ENCODE measurements around the gene PPM1H.
A peak's percentile ranks its signal among the peaks of the same experiment; 100 is the strongest.

Gene PPM1H

DNA sequence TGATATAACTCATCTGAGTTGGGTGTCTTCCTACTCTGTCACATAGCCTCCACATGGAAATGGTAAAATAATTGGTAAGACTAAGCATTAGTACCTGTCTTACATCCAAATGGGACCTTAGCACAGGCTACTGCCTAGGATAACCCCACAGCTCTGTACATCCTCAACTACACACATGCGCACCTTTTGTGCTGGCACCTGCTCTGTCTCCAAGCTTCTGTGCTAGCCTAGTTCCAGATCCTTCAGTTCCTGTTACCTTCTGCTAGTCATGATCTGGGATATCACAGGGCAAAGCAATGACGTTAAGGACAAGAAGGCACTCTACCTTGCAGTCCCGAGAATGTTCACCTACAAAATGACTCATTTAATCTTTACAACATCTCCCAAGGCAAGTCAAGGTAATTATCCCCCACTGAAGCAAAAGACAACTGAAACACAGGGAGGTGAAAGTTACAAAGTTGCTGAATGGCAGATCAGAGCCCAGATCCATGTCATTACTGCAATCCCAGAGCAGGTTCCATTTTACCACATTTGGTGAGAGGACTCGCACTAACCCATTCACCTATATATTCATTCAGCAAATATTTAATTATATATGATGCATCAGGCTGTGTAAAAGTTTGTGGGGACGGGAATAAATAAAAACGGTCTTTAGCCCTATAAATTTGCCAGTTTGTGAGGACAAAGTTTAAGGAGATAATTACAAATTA, 61.7 kb downstream of the PPM1H start:
- no peak for DNase-seq

DNA sequence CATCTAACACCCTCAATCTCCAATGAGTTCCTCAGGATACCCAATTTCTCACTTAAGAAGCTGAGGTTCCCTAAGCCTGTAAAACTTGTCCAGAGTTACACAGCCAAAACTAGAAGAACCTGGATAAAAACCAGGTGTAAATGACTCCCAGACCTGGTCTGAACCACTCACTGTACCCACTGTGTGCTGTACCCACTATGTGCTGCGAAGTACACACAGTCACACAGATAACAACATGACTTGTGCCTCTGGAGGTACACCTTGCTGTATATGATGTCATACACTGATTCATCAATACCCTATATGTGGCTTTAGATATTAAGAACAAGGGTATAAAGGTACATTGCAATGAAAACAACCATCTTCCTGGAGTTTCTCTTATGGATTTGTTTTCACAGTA, 66.1 kb downstream of the PPM1H start:
- no peak for DNase-seq

DNA sequence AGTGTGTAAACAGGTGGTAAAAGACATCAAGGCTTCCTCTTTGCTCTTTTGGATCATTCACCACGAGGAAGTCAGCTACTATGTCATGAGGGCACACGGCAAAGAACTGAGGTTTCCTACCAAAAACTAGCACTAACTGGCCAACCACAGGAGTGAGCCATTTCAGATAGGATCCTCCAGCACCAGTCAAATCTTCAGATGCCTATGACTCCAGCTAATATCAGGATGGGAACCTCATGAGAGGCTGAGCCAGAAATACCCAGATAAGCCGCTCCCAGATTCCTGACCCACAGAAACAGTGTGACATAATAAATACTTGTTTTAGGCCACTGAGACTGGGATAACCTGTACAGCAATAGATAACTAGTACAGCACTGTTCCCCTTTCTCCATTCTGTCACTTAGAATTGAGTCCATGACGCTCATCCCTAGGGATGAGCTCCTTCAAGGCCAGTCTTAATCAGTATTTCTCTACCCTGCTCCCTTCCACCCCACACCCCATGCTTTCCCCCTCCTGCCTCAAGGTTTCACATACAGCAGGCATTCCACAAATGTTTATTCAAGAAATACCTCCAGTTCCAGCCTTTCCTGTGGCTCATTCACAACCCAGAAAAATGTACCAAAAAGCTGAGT, 68.4 kb downstream of the PPM1H start:
- DNase-seq = peak in 2 of 4 experiments; percentile 24 to 27

DNA sequence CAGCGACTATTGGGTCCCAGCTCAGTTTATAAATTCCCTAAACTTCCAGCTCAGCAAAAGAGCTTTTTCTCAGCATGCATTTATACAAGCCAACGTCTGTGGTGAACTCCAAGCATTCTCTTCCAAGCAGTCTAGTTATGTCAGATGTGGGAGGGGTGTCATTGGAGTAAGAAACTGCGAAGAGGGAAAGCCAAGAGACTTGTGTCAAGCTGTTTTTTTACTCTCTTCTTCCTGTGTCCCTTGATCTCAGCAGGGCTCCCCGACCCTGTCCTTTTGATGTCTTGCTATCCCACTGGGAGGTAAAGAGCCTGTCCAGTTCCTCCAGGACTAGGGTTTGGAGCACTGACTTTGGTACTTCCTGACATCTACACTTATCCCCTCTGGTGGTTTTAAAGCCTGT, 69.0 kb downstream of the PPM1H start:
- DNase-seq = no peak

DNA sequence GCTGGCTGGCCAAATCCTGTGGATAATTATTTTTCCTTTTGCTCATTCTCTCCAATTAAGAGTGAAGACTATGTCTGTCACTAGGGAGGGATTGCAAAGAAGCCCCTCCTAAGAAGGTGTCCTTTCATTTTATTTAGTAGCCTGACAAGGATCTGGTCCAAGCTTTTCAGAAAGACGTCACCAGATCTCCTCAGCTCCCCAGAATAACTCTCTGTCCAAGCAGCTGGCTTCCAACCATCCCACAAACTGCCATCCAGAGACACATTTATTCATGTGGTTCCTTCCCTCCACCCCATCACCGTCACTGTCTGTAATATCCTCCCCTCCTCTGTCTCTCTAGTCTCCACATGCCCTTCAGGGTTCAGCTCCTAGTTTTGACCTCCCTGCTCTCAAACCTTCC, 69.9 kb downstream of the PPM1H start:
- DNase-seq = no peak

DNA sequence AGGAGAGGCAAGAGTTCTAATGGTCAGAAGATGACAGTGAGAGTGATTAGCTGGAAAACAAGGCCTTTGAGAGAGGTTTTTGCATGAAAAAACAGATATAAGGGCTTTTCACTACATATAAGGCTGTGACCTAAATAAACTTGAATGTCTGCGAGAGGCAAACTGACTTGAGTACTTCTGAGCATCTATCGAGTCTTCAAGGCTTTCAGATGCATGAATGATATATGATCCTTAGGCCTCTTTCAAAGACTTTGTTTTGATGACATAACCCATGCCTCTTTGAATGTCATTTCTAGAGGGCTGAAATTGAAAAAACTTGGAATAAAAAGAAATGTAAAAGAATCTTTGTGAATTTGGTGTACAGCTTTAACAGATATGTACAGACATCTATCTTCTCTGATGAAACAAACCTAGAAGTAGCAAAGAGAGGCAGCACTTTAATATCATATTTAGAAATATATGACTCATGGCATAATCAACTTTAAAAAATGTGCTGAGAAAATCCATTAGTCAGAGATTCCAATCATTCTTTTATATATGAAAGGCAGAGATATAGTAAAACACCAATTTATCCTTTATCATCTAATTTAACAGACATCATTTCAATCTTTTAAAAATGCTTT, 72.6 kb downstream of the PPM1H start:
- DNase-seq = no peak

DNA sequence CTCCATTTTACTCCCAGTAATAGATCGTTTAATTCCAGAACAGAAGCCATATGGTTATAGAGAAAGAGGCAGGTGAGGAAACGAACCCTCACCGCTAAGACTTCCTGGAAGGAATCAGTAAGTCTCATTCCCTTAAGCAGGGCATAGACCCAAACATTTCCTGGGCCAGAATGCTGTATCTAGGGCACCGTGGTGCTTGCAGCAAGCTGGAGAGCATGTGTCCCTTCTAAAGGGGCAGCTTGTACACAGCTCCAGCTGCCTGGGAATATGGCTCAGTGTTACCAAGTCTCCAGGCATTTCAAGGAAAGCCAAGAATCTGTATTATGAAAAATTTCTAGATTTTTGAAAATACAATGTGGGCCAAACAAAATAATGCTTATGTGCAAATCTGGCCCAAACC, 73.4 kb downstream of the PPM1H start:
- no peak for DNase-seq

DNA sequence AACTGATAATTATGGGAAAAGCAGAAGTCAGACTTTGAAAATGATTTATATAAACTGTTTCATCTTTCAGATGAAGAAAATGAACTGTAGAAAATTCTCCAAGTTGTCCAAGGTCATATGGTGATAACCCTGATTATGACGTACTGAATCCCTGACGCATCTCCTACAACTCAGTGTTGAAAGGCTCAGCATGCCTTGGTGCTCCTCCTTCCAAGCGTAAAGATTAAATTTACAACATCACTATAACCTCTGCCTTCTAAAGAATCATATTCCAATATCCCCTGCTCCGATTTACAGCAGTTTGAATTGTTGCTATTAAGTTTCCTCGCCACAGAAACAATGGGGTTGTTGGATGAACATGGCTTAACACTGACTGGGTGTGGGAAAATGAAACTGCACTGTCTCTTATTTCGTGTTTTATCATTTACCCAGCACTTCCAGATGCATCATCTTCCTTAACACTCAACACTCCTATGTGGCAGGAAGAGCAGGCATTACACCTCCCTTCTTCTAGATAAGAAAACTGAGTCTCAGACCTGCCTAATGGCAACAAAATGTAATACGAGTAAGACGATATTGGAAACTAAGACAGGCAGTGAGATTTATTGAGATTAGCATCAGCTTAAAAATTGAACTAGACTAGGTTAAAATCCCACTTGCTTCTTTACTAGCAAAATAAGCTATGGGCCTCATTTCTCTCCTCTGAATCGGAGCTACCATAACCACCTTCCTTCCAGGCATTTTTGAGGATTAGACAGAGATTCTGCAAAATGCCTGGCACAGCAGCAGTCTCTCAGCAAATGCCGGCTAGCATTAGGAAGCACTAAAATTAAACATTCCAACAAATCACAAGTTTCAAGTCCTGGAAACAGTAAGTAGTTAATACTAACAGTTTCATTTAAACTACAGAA, 74.2 kb downstream of the PPM1H start:
- DNase-seq = no peak

DNA sequence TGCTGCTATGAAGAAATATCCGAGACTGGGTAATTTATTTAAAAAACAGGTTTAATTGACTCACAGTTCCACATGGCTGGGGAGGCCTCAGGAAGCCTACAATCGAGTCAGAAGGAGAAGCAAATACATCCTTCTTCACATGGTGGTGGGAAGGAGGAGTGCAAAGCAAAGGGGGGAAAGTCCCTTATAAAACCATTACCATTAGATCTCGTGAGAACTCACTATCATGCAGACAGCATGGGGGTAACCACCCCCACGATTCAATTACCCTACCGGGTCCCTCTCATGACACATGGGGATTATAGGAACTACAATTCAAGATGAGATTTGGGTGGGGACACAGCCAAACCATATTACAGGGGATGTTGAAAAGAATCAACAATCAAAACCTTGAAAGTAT, 74.9 kb downstream of the PPM1H start:
- peak in 1 of 4 experiments; percentile 7 for DNase-seq

DNA sequence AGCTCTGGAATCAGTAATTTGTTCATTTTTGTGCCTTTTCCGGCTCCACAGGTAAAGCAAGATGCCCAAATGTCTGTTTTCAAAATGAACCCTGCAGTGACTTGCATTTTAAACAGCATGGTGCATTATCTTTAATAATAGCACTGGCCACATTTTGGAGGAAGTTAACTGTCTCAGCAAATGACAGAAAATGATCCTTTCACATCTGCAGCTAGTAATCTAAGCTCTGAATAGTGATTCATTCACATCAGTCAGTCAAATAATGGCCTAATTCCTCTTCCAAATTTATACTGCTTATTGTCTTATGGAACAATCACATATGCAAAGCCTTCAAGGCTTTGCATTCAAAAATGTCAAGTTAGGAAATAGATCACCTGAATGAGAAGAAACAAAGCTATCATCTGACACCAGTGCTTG, 75.6 kb downstream of the PPM1H start:
- peak in 2 of 4 experiments; percentile 25 to 43 for DNase-seq

DNA sequence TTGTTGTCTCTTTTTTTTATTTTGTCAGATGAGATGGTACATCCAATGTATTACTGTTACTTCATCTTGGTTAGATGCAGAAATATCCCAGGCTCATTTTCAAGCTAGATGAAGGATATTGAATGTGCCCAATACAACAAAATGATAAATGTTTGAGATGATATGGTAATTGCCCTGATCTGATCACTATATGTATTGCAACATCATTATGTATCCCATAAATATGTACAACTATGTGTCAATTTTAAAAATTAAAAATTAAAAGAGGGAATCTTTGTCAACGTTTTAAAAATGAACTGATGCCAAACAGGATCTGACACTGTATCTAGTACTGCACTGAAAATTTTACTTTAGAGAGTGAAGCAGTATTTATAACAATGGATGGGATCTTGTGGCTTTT, 78.5 kb downstream of the PPM1H start:
- no peak for DNase-seq

DNA sequence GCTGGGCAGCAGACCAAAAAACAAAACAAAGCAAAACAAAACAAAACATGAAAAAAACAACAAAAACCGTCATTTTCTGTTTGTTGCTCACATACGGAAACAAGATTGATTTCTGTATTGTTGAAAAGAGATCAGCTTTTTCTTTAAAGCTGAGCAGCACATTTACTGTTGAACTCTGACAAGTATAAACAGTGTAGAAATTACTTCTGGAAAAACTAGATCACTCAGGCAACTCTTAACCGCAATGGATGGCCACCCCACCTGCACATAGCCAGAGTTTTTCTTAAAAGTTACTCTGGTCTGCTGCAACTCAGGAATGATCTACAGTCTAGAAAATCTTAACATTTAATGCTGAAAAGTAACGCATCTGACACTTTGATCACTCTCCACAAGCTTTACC, 80.9 kb downstream of the PPM1H start:
- DNase-seq = no peak

DNA sequence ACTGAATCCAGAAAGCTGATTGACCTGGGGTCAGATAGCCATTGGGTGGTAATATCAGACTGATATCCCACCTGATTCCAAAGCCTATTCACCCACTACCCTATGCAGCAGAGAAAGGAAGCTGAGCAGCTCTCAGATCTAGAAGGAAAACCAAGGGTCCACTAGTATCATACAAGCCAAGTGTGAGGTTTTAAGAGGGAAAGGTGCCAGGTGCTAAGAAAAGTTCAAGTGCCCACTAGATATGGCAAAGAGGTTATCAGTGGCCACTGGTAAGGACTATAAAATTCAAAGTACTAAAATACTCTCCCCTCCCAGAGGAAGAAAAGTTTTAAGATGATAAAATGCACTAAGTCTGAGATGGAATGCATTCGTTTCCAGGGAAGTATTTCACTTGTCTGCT, 85.6 kb downstream of the PPM1H start:
- DNase-seq = no peak

DNA sequence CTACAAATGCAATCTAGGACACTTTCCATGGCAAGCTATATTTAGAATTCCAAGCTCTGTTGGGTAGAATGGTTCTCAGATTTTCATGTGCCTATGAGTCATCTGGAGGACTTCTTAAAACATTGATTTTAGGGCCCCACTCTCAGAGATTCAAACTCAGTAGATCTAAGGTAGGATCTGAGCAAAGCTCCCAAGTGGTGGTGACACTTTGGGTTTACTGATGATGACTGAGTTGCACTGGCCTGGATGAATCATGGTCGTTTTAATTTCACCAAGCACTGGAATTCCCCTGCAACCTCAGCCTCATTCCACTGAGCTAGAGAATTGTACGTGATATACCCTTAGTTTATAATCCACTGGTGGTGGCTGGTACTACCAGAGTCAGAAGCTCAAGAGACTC, 86.5 kb downstream of the PPM1H start:
- peak; percentile 77 to 92 (median 80) for DNase-seq

DNA sequence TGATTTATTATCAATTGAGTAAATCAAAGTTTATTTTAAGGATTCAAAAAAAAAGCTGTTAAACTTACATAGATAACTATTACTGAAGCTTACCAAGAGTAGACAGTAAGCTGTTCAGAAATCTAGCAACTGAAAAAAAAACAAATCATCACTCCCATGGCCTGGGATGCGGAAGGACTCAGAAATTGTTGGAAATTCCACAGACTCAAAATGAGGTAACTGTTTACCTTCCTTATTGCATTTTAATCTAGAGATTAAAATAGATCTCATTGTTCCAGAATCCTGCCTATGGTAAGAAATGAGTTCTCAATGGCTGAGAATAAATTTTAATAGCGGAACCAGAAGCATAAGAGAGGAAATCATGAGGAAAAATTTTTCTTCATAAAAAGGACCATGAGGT, 87.2 kb downstream of the PPM1H start:
- DNase-seq = no peak

DNA sequence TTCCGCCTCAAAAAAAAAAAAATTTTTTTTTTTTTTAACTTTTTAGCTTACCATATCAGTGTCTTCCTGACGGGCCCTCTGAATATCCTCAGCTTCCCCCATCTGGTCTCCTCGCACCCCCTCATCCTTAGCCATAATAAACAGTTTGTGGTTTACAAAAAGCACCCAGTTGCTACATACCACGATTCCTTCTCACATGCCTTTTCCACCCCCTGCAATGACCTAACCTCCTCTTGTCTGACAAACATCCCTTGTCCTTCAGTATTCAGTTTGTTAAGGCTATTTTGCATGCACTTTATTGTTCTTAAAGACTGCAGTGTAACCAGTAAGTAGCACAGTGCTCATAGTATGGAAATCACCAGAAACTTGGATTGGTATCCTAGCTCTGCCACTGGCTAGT, 88.5 kb downstream of the PPM1H start:
- peak; percentile 75 to 91 (median 81) for DNase-seq

DNA sequence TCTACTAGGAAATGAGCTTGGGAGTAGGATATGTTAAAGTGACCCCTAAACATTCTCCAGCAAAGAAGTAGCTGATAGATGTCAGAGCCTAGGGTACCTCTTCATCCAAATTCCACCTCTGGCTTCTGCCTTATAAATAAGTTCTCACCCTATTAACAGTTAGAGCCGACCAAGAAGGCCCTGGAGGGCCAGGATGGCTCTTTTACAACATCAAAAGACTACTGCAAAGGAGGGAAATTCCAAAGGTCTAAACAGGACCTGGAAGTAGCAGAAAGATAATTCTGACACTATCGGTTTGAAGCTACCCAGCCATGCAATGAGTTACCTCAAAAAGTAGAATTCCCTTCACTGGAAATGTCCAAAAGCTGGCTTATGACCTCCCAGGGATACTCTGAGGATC, 90.0 kb downstream of the PPM1H start:
- no peak for DNase-seq

DNA sequence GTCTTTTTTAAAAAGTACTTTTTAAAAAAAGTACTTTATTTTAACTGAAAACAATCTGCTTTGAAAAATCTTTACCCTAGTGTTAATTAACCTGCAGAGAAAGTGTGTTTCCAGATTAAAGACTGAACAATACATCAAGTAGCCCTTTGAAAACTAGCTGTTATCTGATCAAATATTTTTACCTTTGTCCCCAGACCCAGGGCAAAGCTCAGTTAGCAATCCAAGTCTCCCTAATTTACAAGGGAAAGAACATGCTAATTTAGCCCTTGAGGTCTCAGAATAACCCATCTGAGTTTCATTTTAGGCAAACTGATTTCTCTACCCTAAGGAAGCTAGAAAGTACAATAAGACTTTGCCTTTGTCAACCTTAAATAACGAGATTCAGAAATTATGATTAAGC, 91.2 kb downstream of the PPM1H start:
- DNase-seq = no peak

DNA sequence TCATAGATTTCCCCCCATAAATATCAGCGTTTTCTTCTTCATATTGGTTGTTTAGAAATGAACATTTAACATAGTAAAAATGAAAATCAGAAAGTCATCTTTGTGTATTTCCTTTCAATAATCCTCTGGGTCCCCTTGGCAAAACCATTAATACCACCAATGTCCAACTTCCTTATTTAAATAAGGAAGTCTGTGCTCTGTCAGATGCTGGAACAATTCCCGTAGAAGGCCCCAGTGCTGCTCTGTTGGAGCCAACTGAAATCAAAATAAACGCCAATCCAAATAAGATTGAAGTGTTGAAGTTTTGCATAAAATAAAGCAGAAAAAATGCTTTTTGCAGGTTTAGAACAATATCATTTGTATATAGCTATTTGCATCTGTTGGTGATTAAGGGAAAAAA, 93.1 kb downstream of the PPM1H start:
- DNase-seq = peak; percentile 51 to 78 (median 64)

DNA sequence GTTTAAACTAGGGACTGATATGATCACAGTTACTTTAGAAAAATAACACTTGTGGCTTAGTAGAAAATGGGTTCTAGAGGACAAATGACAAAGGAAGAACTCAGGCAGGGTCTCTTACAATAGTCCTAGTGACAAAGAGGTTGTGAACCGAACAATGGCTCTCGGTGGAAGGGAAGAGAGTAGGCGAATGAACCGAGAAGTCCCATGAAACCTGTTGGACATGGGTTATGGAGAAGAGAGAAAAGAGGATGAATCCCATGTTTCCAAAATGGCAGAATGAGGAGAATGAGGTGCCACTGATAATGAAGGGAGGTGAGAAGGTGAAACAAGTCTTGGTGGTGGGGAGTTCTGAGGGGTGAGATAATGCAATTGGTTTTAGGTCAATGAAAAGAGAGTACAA, 94.1 kb downstream of the PPM1H start:
- no peak for DNase-seq

DNA sequence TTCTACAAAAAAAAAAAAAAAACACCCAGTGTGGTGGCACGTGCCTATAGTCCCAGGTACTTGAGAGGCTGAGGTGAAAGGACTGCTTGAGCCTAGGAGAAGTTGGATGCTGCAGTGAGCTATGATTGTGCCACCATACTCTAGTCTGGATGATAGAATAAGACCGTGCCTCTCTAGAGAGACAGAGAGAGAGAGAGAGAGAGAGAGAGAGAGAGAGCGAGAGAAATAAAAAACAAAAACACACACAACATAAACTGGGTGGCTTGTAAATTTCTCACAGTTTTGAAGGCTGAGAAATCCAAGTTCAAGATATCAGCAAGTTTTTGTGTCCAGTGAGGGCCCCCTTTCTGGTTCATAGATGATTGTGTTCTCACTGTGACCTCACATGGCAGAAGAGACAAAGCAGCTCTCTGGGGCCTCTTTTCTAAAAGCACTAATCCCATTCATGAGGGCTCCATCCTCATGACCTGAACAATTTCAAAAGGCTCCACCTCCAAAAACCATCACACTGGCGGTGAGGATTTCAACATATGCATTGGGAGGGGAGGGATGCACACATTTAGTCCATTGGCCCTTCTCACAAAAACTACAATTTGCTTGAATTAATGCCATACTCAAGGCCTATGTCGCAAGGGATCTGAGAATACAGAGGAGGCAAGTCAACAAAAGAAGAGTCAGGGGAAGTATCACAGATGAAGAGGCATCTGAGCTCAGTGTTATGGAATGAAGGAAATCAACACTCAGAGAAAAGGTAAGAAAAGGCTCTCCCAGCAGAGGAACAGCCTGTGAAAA, 94.9 kb downstream of the PPM1H start:
- peak in 1 of 4 experiments; percentile 32 for DNase-seq

DNA sequence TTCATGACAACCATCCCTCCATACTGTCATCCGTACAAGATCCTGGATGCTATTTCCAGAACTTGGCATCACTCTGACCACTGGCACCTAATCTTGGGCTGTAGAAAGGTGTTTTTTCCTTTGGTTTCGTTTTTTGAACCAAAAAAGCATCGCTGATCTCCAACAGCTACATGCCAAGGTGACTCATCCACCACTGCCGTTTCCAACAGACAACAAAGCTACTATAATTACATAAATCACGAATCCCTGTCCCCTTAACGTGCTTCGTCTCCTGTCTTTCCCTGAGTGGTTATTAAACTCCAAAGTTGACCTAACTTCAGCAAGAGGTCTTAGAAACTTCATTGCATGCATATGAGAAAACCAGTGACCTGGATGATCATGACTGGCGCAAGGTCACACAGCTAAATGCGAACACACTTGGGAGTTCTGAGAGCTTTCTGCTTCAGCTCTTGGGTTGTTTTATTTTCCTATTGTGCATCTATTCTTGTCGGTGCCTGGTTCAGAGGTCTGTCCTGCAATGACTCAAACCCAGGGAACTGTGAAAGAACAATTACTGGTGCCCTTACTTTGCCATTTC, 99.9 kb downstream of the PPM1H start:
- DNase-seq = no peak
